WTC11 (cell line): ENCODE data around the gene SYTL2. TPM values are rescaled to one million over a fixed set of nuclear protein-coding genes. Genes with fewer than 3 reads are reported as not detected.

Experiments
- ATAC-seq: fragments of 200-7000 bp; cut with Tn5 transposase; 2 replicates; pipeline ENCODE4 v1.10.0; 2021; ENCODE audit warnings: mild to moderate bottlenecking, moderate library complexity
- CTCF ChIA-PET: fragments of 300-600 bp; sonication (Branson Sonifier 250); formaldehyde crosslinking; loops from one replicate; lab custom pipeline; 2021; ENCODE audit warnings: antibody characterized with exemption; lab: Charles Lee
- POLR2A ChIA-PET: fragments of 350-600 bp; sonication (Branson Sonifier 250); formaldehyde crosslinking; loops from one replicate; lab custom pipeline; 2021; ENCODE audit warnings: antibody characterized with exemption; lab: Charles Lee
- DNase-seq: peaks from one replicate; pipeline ENCODE4 v3.0.0; 2021; ENCODE audit warnings: low spot score
- H3K27ac Mint-ChIP-seq: 2 replicates; pipeline ENCODE4 v1.8.0; 2021; ENCODE audit warnings: mixed read lengths
- H3K27me3 Mint-ChIP-seq: 2 replicates; pipeline ENCODE4 v1.8.0; 2021; ENCODE audit warnings: low read depth, mild to moderate bottlenecking, moderate library complexity, mixed read lengths
- H3K36me3 Mint-ChIP-seq: 2 replicates; pipeline ENCODE4 v1.8.0; 2021; ENCODE audit warnings: mixed read lengths
- H3K4me1 Mint-ChIP-seq: 2 replicates; pipeline ENCODE4 v1.8.0; 2022; ENCODE audit warnings: mixed read lengths
- H3K4me3 Mint-ChIP-seq: 2 replicates; pipeline ENCODE4 v1.8.0; 2021; ENCODE audit warnings: mild to moderate bottlenecking, moderate library complexity, mixed read lengths
- H3K9me3 Mint-ChIP-seq: 2 replicates; pipeline ENCODE4 v1.8.0; 2021; ENCODE audit warnings: mixed read lengths
- CREB1 ChIP-seq: sonication (generic); formaldehyde crosslinking; IDR thresholded peaks from 2 replicates; pipeline ENCODE4 v1.8.0; 2023; ENCODE audit warnings: mild to moderate bottlenecking, missing genetic modification reagents
- E2F5 ChIP-seq: sonication (generic); formaldehyde crosslinking; IDR thresholded peaks from 2 replicates; pipeline ENCODE4 v1.8.1; 2022; ENCODE audit warnings: mild to moderate bottlenecking, moderate library complexity, missing genetic modification reagents
- ELF4 ChIP-seq: sonication (generic); formaldehyde crosslinking; IDR thresholded peaks from 2 replicates; pipeline ENCODE4 v1.8.1; 2022; ENCODE audit warnings: low read depth, mild to moderate bottlenecking, moderate library complexity, missing genetic modification reagents
- ESRRA ChIP-seq: sonication (generic); formaldehyde crosslinking; IDR thresholded peaks from 2 replicates; pipeline ENCODE4 v1.8.1; 2022; ENCODE audit warnings: mild to moderate bottlenecking, missing genetic modification reagents, borderline replicate concordance
- FOXK1 ChIP-seq: sonication (generic); formaldehyde crosslinking; IDR thresholded peaks from 2 replicates; pipeline ENCODE4 v1.8.0; 2022; ENCODE audit warnings: mild to moderate bottlenecking, moderate library complexity, missing genetic modification reagents
- GABPB1 ChIP-seq: sonication (generic); formaldehyde crosslinking; IDR thresholded peaks from 2 replicates; pipeline ENCODE4 v1.8.1; 2023; ENCODE audit warnings: mild to moderate bottlenecking, missing genetic modification reagents
- GTF2I ChIP-seq: fragments of 250-450 bp; sonication (Bioruptor Pico); conservative IDR thresholded peaks from 2 replicates; pipeline ENCODE4 v1.4.0; 2021; ENCODE audit warnings: mild to moderate bottlenecking
- HMGXB4 ChIP-seq: sonication (generic); formaldehyde crosslinking; IDR thresholded peaks from 2 replicates; pipeline ENCODE4 v1.8.1; 2023; ENCODE audit warnings: mild to moderate bottlenecking, moderate library complexity, missing genetic modification reagents
- MXD4 ChIP-seq: fragments of 250-450 bp; sonication (Bioruptor Pico); IDR thresholded peaks from 2 replicates; pipeline ENCODE4 v1.8.0; 2021; ENCODE audit warnings: mild to moderate bottlenecking, moderate library complexity, borderline replicate concordance
- NFATC4 ChIP-seq: fragments of 250-450 bp; sonication (Bioruptor Pico); IDR thresholded peaks from 2 replicates; pipeline ENCODE4 v1.9.0; 2021; ENCODE audit warnings: mild to moderate bottlenecking
- NR2C2 ChIP-seq: sonication (generic); formaldehyde crosslinking; IDR thresholded peaks from 2 replicates; pipeline ENCODE4 v1.8.0; 2022; ENCODE audit warnings: mild to moderate bottlenecking, missing genetic modification reagents
- NR3C1 ChIP-seq: sonication (generic); formaldehyde crosslinking; conservative IDR thresholded peaks from 2 replicates; pipeline ENCODE4 v1.8.1; 2023; ENCODE audit warnings: low read depth, mild to moderate bottlenecking, missing genetic modification reagents
- OVOL2 ChIP-seq: fragments of 250-450 bp; sonication (Bioruptor Pico); IDR thresholded peaks from 2 replicates; pipeline ENCODE4 v1.9.0; 2021; ENCODE audit warnings: mild to moderate bottlenecking, borderline replicate concordance
- RORB ChIP-seq: fragments of 250-450 bp; sonication (Bioruptor Pico); IDR thresholded peaks from 2 replicates; pipeline ENCODE4 v1.9.0; 2021; ENCODE audit warnings: mild to moderate bottlenecking
- SMAD3 ChIP-seq: sonication (generic); formaldehyde crosslinking; IDR thresholded peaks from 2 replicates; pipeline ENCODE4 v1.8.0; 2022; ENCODE audit warnings: missing genetic modification reagents, mild to moderate bottlenecking, borderline replicate concordance
- TEAD1 ChIP-seq: sonication (generic); formaldehyde crosslinking; IDR thresholded peaks from 2 replicates; pipeline ENCODE4 v1.8.0; 2022; ENCODE audit warnings: mild to moderate bottlenecking, missing genetic modification reagents
- TP53 ChIP-seq: sonication (generic); formaldehyde crosslinking; IDR thresholded peaks from 2 replicates; pipeline ENCODE4 v1.8.1; 2023; ENCODE audit warnings: mild to moderate bottlenecking, missing genetic modification reagents
- ZMAT4 ChIP-seq: fragments of 250-450 bp; sonication (Bioruptor Pico); IDR thresholded peaks from 2 replicates; pipeline ENCODE4 v1.9.0; 2021; ENCODE audit warnings: mild to moderate bottlenecking
- ZNF121 ChIP-seq: sonication (generic); formaldehyde crosslinking; IDR thresholded peaks from 2 replicates; pipeline ENCODE4 v1.8.0; 2023; ENCODE audit warnings: missing genetic modification reagents
- ZNF138 ChIP-seq: sonication (generic); formaldehyde crosslinking; conservative IDR thresholded peaks from 2 replicates; pipeline ENCODE4 v1.8.1; 2022; ENCODE audit warnings: mild to moderate bottlenecking, moderate library complexity, missing genetic modification reagents
- ZNF425 ChIP-seq: fragments of 250-450 bp; sonication (Bioruptor Pico); conservative IDR thresholded peaks from 2 replicates; pipeline ENCODE4 v1.9.0; 2021; ENCODE audit warnings: mild to moderate bottlenecking
- total RNA-seq: library from RNA; stranded (reverse); gene quantifications from 3 replicates; pipeline ENCODE4 v1.2.3, GENCODE V29; 2021
- TF ChIP-seq, protein P1 (sequence below): sonication (generic); formaldehyde crosslinking; conservative IDR thresholded peaks from 2 replicates; pipeline ENCODE4 v1.8.1; 2022; ENCODE audit warnings: mild to moderate bottlenecking, missing genetic modification reagents
- TF ChIP-seq, protein P2 (sequence below): fragments of 250-450 bp; sonication (Bioruptor Pico); IDR thresholded peaks from 2 replicates; pipeline ENCODE4 v1.9.0; 2021; ENCODE audit warnings: moderate library complexity, mild to moderate bottlenecking, inconsistent platforms, borderline replicate concordance
- TF ChIP-seq, protein P3 (sequence below): sonication (generic); formaldehyde crosslinking; IDR thresholded peaks from 2 replicates; pipeline ENCODE4 v1.8.0; 2023; ENCODE audit warnings: missing genetic modification reagents, mild to moderate bottlenecking, borderline replicate concordance

The SYTL2 gene
- total RNA-seq, 1 experiment from 2014 or later: 7.1 TPM

GRCh38 chr11:85705800-85706199, 105.1 kb downstream of the SYTL2 start (continued):
- TF ChIP-seq CREB1 (CRISPR knock-in tag) (no peak), FOXK1 (no peak), ZMAT4 (CRISPR knock-in tag) (no peak), NR3C1 (CRISPR knock-in tag) (no peak), OVOL2 (CRISPR knock-in tag) (no peak), GTF2I (CRISPR knock-in tag) (no peak), TP53 (CRISPR knock-in tag) (no peak), GABPB1 (CRISPR knock-in tag) (no peak), NR2C2 (CRISPR knock-in tag) (no peak), NFATC4 (CRISPR knock-in tag) (no peak), RORB (CRISPR knock-in tag) (no peak), HMGXB4 (CRISPR knock-in tag) (no peak)

- no peak for DNase-seq
- POLR2A ChIA-PET: no interaction called here
- H3K9me3 Mint-ChIP-seq: peaks cover 5% of the 10 kb centered on the region; the same call in 1 of the 2 replicates
These were observed 106.0 kb downstream of the SYTL2 start for GRCh38 chr11:85704967-85705366.

More at GRCh38 chr11:85704967-85705366, 106.0 kb downstream of the SYTL2 start:
- no peak overlapping the region for H3K4me3 Mint-ChIP-seq
- no peak for ATAC-seq
- peaks cover 2% of the 10 kb centered on the region for H3K4me1 Mint-ChIP-seq
- TF ChIP-seq ELF4 (CRISPR knock-in tag) (no peak), SMAD3 (CRISPR knock-in tag) (no peak), ZNF121 (CRISPR knock-in tag) (no peak), ESRRA (CRISPR knock-in tag) (no peak), ZNF425 (CRISPR knock-in tag) (no peak), E2F5 (CRISPR knock-in tag) (no peak), ZNF138 (CRISPR knock-in tag) (no peak), CREB1 (CRISPR knock-in tag) (no peak), TEAD1 (no peak), MXD4 (CRISPR knock-in tag) (no peak)
- TF ChIP-seq, protein P1, sequence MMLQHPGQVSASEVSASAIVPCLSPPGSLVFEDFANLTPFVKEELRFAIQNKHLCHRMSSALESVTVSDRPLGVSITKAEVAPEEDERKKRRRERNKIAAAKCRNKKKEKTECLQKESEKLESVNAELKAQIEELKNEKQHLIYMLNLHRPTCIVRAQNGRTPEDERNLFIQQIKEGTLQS (CRISPR knock-in tag): no peak
- TF ChIP-seq, protein P2, sequence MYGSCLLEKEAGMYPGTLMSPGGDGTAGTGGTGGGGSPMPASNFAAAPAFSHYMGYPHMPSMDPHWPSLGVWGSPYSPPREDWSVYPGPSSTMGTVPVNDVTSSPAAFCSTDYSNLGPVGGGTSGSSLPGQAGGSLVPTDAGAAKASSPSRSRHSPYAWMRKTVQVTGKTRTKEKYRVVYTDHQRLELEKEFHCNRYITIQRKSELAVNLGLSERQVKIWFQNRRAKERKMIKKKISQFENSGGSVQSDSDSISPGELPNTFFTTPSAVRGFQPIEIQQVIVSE (CRISPR knock-in tag): no peak
- TF ChIP-seq, protein P3, sequence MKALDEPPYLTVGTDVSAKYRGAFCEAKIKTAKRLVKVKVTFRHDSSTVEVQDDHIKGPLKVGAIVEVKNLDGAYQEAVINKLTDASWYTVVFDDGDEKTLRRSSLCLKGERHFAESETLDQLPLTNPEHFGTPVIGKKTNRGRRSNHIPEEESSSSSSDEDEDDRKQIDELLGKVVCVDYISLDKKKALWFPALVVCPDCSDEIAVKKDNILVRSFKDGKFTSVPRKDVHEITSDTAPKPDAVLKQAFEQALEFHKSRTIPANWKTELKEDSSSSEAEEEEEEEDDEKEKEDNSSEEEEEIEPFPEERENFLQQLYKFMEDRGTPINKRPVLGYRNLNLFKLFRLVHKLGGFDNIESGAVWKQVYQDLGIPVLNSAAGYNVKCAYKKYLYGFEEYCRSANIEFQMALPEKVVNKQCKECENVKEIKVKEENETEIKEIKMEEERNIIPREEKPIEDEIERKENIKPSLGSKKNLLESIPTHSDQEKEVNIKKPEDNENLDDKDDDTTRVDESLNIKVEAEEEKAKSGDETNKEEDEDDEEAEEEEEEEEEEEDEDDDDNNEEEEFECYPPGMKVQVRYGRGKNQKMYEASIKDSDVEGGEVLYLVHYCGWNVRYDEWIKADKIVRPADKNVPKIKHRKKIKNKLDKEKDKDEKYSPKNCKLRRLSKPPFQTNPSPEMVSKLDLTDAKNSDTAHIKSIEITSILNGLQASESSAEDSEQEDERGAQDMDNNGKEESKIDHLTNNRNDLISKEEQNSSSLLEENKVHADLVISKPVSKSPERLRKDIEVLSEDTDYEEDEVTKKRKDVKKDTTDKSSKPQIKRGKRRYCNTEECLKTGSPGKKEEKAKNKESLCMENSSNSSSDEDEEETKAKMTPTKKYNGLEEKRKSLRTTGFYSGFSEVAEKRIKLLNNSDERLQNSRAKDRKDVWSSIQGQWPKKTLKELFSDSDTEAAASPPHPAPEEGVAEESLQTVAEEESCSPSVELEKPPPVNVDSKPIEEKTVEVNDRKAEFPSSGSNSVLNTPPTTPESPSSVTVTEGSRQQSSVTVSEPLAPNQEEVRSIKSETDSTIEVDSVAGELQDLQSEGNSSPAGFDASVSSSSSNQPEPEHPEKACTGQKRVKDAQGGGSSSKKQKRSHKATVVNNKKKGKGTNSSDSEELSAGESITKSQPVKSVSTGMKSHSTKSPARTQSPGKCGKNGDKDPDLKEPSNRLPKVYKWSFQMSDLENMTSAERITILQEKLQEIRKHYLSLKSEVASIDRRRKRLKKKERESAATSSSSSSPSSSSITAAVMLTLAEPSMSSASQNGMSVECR: no peak
- TF ChIP-seq, all 79 proteins: peak for 0
- no peak overlapping the region for H3K27ac Mint-ChIP-seq
- H3K27me3 Mint-ChIP-seq: no peaks in the 10 kb centered on the region
- CTCF ChIA-PET: no interaction called here
- H3K36me3 Mint-ChIP-seq: no peaks in the 10 kb centered on the region
